HCT116 (cell line): ENCODE measurements around the gene INTS6. TPM values are rescaled to one million over a fixed set of nuclear protein-coding genes. Genes with fewer than 3 reads are reported as not detected.
A peak's percentile ranks its signal among the peaks of the same experiment; 100 is the strongest.

Source experiments
- ATAC-seq: fragments of 200-7000 bp; cut with Tn5 transposase; 2 replicates; pipeline ENCODE4 v1.9.1; 2020; ENCODE audit warnings: mild to moderate bottlenecking, moderate library complexity
- BruUV-seq: library from RNA; stranded (reverse); fragments of 400-500 nt; replicated peaks from 2 replicates; lab custom pipeline; 2021; lab: Mats Ljungman, UMichigan
- CTCF ChIA-PET: fragments of 300-600 bp; sonication (Branson Sonifier 250); formaldehyde crosslinking; loops from one replicate; lab custom pipeline; 2021; ENCODE audit warnings: antibody characterized with exemption; lab: Charles Lee
- POLR2A ChIA-PET: fragments of 300-600, 350-600 bp; sonication (Branson Sonifier 250); formaldehyde crosslinking; loops from one replicate; lab custom pipeline; 2021; ENCODE audit warnings: antibody characterized with exemption; lab: Charles Lee
- RAD21 ChIA-PET, 2 experiments: fragments of 300-600 bp; sonication (Branson Sonifier 250); formaldehyde crosslinking; loops; one replicate each; lab custom pipeline; 2023; ENCODE audit warnings: low total read pairs in 2 of 2; ENCODE audit not compliant: uncharacterized antibody in 2 of 2, unreplicated experiment in 2 of 2, low non-redundant PET in 1 of 2; lab: Charles Lee
- DNase-seq: peaks from one replicate; pipeline ENCODE4 v3.0.0-alpha.2; 2010; ENCODE audit warnings: low read depth, low spot score
- H2AFZ ChIP-seq: fragments of 200-600 bp; shearing (Covaris generic), sonication (generic); 2 replicates; pipeline ENCODE4 v1.6.1; 2017; ENCODE audit warnings: low read depth, mixed run types, mixed read lengths, antibody characterized with exemption, low read length; ENCODE audit not compliant: poor library complexity, severe bottlenecking
- H3K27ac ChIP-seq: 2 replicates; pipeline ENCODE4 v1.5.1; 2012; ENCODE audit warnings: low read depth, low read length
- H3K27me3 ChIP-seq: fragments of 200-600 bp; sonication (generic); 2 replicates; pipeline ENCODE4 v1.6.1; 2016; ENCODE audit warnings: mixed run types, low read length, mixed read lengths; ENCODE audit not compliant: insufficient read depth
- H3K36me3 ChIP-seq, 2 experiments: fragments of 200-500 bp in 1 of 2; fragments of 200-600 bp in 1 of 2; sonication (Bioruptor generic) in 1 of 2; sonication (generic) in 1 of 2; 2 replicates each; pipeline versions ENCODE4 v1.5.1 to v1.6.1; 2014 to 2016; ENCODE audit warnings: low read length in 2 of 2, inconsistent platforms in 1 of 2, mixed read lengths in 1 of 2, mixed run types in 1 of 2; ENCODE audit not compliant: insufficient read depth in 2 of 2, control insufficient read depth in 1 of 2
- H3K4me1 ChIP-seq, 2 experiments: fragments of 200-600 bp in 1 of 2; sonication (generic) in 1 of 2; 2 replicates each; pipeline versions ENCODE4 v1.5.1 to v1.6.1; 2012 to 2017; ENCODE audit warnings: low read length in 2 of 2, inconsistent platforms in 1 of 2, mild to moderate bottlenecking in 1 of 2, mixed read lengths in 1 of 2, mixed run types in 1 of 2, moderate library complexity in 1 of 2; ENCODE audit not compliant: insufficient read depth in 2 of 2, control insufficient read depth in 1 of 2
- H3K4me2 ChIP-seq: fragments of 200-600 bp; sonication (generic); 2 replicates; pipeline ENCODE4 v1.6.1; 2017; ENCODE audit warnings: mixed run types, low read length, mixed read lengths
- H3K4me3 ChIP-seq, 2 experiments: fragments of 200-600 bp in 1 of 2; sonication (generic) in 1 of 2; replicated peaks in 1 of 2; 2 replicates each; pipeline ENCODE4 v1.5.1; 2011 to 2016; ENCODE audit warnings: low read length in 2 of 2, control low read depth in 1 of 2, low read depth in 1 of 2, mild to moderate bottlenecking in 1 of 2, mixed read lengths in 1 of 2, mixed run types in 1 of 2
- H3K79me2 ChIP-seq: fragments of 200-600 bp; sonication (generic); 2 replicates; pipeline ENCODE4 v1.6.1; 2017; ENCODE audit warnings: mild to moderate bottlenecking, mixed run types, low read length, moderate library complexity, mixed read lengths; ENCODE audit not compliant: insufficient read depth
- H3K9ac ChIP-seq: fragments of 200-600 bp; sonication (generic); 2 replicates; pipeline ENCODE4 v1.6.1; 2016; ENCODE audit warnings: low read length, mixed read lengths
- H3K9me2 ChIP-seq: fragments of 200-600 bp; sonication (generic), shearing (Covaris generic); 2 replicates; pipeline ENCODE4 v1.6.1; 2017; ENCODE audit warnings: mixed run types, mild to moderate bottlenecking, moderate library complexity; ENCODE audit not compliant: insufficient read depth
- H3K9me3 ChIP-seq, 2 experiments: fragments of 200-500 bp in 1 of 2; fragments of 200-600 bp in 1 of 2; sonication (Bioruptor generic) in 1 of 2; sonication (generic) in 1 of 2; 2 replicates each; pipeline ENCODE4 v1.6.1; 2014 to 2017; ENCODE audit warnings: low read length in 2 of 2, mixed read lengths in 2 of 2, inconsistent platforms in 1 of 2, low read depth in 1 of 2, mild to moderate bottlenecking in 1 of 2, mixed run types in 1 of 2, moderate library complexity in 1 of 2; ENCODE audit not compliant: control insufficient read depth in 1 of 2, insufficient read depth in 1 of 2
- H4K20me1 ChIP-seq: fragments of 200-600 bp; sonication (generic), shearing (Covaris generic); 2 replicates; pipeline ENCODE4 v1.6.1; 2017; ENCODE audit warnings: mixed run types, mild to moderate bottlenecking, moderate library complexity; ENCODE audit not compliant: insufficient read depth
- CBX3 ChIP-seq: IDR thresholded peaks from 2 replicates; pipeline ENCODE4 v1.6.1; 2012; ENCODE audit warnings: low read depth
- ELF1 ChIP-seq: IDR thresholded peaks from 2 replicates; pipeline ENCODE4 v1.6.1; 2012; ENCODE audit warnings: low read depth, borderline replicate concordance
- EZH2 ChIP-seq: fragments of 200-600 bp; sonication (generic); IDR thresholded peaks from 2 replicates; pipeline ENCODE4 v1.6.1; 2017; ENCODE audit warnings: antibody characterized with exemption, mixed run types
- FOSL1 ChIP-seq: IDR thresholded peaks from 2 replicates; pipeline ENCODE4 v1.6.1; 2012; ENCODE audit warnings: low read depth
- POLR2AphosphoS5 ChIP-seq: IDR thresholded peaks from 2 replicates; pipeline ENCODE4 v1.6.1; 2011; ENCODE audit warnings: mild to moderate bottlenecking, low read depth, low read length, moderate library complexity
- SIN3A ChIP-seq: IDR thresholded peaks from 2 replicates; pipeline ENCODE4 v1.6.1; 2012; ENCODE audit warnings: low read depth
- SRF ChIP-seq: IDR thresholded peaks from 2 replicates; pipeline ENCODE4 v1.6.1; 2012; ENCODE audit warnings: low read depth
- ZNF274 ChIP-seq: fragments of 200-500 bp; sonication (Bioruptor generic); IDR thresholded peaks from 2 replicates; pipeline ENCODE4 v1.6.1; 2014; ENCODE audit warnings: mild to moderate bottlenecking, low read depth, low read length, inconsistent platforms
- intact Hi-C: fragments of 100-400 bp; cut with micrococcal nuclease; formaldehyde crosslinking; loops from 2 replicates; pipeline ENCODE4 v1.10.0; 2022
- total RNA-seq: library from RNA; stranded (reverse); gene quantifications from one replicate; pipeline ENCODE4 v1.2.1, GENCODE V29; 2021; ENCODE audit not compliant: unreplicated experiment

Gene INTS6
- total RNA-seq, 1 experiment from 2014 or later: 44.7 TPM

- Histone ChIP-seq H3K4me3 (no peak overlapping the region), H3K9ac (no peak overlapping the region), H3K27me3 (no peaks in the 10 kb centered on the region), H3K9me2 (no peaks in the 10 kb centered on the region), H3K79me2 (no peaks in the 10 kb centered on the region), H3K36me3 (no peaks in the 10 kb centered on the region), H3K27ac (no peak overlapping the region), H3K4me2 (no peak overlapping the region), H3K9me3 (no peaks in the 10 kb centered on the region), H2AFZ (no peak overlapping the region), H4K20me1 (no peaks in the 10 kb centered on the region)
- BruUV-seq: no TSS peak
- CTCF ChIA-PET: no interaction called here
- RAD21 ChIA-PET: no interaction called here
- POLR2A ChIA-PET: interaction anchor here (3.0 kb wide), 1 partner anchor 24 kb away, joined by 23 read pairs; the partner anchor contains the start of gene INTS6
- intact Hi-C loops: no loop called here
- DNase-seq: no peak
- ATAC-seq: no peak
- no peak for TF ChIP-seq POLR2AphosphoS5
- TF ChIP-seq, all 23 proteins: peak for 0
- H3K4me1 ChIP-seq: peaks cover 0 to 15% of the 10 kb centered on the region in 2 experiments; a peak in 2 of 4 replicates
Observed at GRCh38 chr13:51477149-51477548, 24.3 kb upstream of the INTS6 start.

DNA sequence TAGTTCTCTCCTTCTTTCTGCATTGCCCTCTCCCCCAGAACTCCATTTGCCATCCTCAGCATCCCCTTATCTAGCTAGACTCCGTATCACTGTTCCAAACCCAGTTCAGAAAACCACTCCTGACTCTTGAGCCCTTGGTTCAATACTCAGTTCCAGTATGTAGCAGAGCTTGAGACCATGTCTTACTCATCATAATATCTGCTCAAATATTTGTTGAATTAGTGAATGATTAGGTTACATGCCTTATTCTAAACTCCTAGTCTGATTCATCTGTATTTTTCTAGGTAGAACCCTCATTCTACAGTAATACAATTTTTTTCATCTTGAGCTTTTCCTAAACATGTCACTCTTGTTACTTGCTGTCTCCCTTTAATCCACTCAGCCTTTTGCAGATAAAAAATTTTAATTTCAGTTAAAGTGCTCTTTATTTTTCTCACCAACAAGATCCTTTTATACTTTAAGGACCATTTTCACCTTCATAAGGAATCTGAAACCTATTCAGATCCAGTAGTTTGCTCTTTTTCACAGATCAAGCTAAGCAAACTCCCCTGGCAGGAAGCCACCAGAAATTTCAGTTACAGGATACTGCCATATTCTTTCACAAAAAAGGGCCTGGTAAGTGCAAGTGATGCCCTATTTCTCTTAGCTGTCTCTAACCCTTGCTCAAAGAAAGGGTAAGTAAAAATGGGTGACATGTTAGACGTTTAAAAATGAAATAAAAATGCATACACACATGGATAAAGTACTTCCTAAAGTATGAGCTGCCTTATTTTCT is 23.1 kb upstream of the INTS6 start:
- intact Hi-C loops: no loop called here
- POLR2A ChIA-PET: interaction anchor here (0.6 to 3.0 kb wide), 3 partner anchors 12 to 77 kb away, joined by 3 to 23 read pairs (median 3); partner anchors contain the start of gene INTS6
- H3K4me2 ChIP-seq: no peak overlapping the region

More for the DNA sequence above, 23.1 kb upstream of the INTS6 start:
- no peaks in the 10 kb centered on the region for H3K36me3 ChIP-seq
- peak overlapping the region; percentile 10 for H2AFZ ChIP-seq
- BruUV-seq: no TSS peak
- TF ChIP-seq SIN3A (no peak), FOSL1 (no peak), ELF1 (no peak), EZH2 (no peak), CBX3 (no peak), SRF (no peak), ZNF274 (no peak)
- H4K20me1 ChIP-seq: no peaks in the 10 kb centered on the region
- H3K79me2 ChIP-seq: no peaks in the 10 kb centered on the region
- ChIA-PET CTCF (no interaction called here), RAD21 (no interaction called here)
- no peak overlapping the region for H3K27ac ChIP-seq
- no peak overlapping the region for H3K9ac ChIP-seq
- peaks cover 0 to 15% of the 10 kb centered on the region in 2 experiments; a peak in 2 of 4 replicates for H3K4me1 ChIP-seq
- ATAC-seq (no peak), DNase-seq (no peak)
- H3K27me3 ChIP-seq: no peaks in the 10 kb centered on the region
- no peak overlapping the region for H3K4me3 ChIP-seq
- no peaks in the 10 kb centered on the region for H3K9me3 ChIP-seq
- no peaks in the 10 kb centered on the region for H3K9me2 ChIP-seq
